Kidney epithelial cell (primary cell): ENCODE data around the gene CLCN3. TPM values are rescaled to one million over a fixed set of nuclear protein-coding genes. Genes with fewer than 3 reads are reported as not detected.
A peak's percentile ranks its signal among the peaks of the same experiment; 100 is the strongest.
"Not testable (repeated sequence)": the region's sequence is repeated elsewhere in the genome, so short reads cannot be mapped to it uniquely, and the experiment has no call there.

Experiments
- DNase-seq: peaks from one replicate; pipeline ENCODE4 v3.0.0-alpha.2; 2010; ENCODE audit warnings: low read depth
- H3K27me3 ChIP-seq: 2 replicates; pipeline ENCODE4 v1.6.0; 2011; ENCODE audit warnings: low read length; ENCODE audit not compliant: control insufficient read depth, insufficient read depth
- H3K36me3 ChIP-seq: 2 replicates; pipeline ENCODE4 v1.5.1; 2011; ENCODE audit warnings: low read length; ENCODE audit not compliant: control insufficient read depth, insufficient read depth
- H3K4me3 ChIP-seq: 2 replicates; pipeline ENCODE4 v1.5.1; 2011; ENCODE audit warnings: low read depth, mild to moderate bottlenecking, control low read depth, low read length
- total RNA-seq: library from RNA; depleted of rRNA; stranded (reverse); fragments of >200 nt; gene quantifications from 2 replicates; pipeline ENCODE4 v1.2.3, GENCODE V29; 2015
- TF ChIP-seq, protein P1 (sequence below): IDR thresholded peaks from 2 replicates; pipeline ENCODE4 v1.5.1; 2011; ENCODE audit warnings: mild to moderate bottlenecking, moderate library complexity, low read length, control low read depth, inconsistent platforms; ENCODE audit not compliant: insufficient read depth, poor library complexity, severe bottlenecking

CLCN3 gene
- total RNA-seq, 1 donor from 2014 or later = 58.3 TPM

DNA sequence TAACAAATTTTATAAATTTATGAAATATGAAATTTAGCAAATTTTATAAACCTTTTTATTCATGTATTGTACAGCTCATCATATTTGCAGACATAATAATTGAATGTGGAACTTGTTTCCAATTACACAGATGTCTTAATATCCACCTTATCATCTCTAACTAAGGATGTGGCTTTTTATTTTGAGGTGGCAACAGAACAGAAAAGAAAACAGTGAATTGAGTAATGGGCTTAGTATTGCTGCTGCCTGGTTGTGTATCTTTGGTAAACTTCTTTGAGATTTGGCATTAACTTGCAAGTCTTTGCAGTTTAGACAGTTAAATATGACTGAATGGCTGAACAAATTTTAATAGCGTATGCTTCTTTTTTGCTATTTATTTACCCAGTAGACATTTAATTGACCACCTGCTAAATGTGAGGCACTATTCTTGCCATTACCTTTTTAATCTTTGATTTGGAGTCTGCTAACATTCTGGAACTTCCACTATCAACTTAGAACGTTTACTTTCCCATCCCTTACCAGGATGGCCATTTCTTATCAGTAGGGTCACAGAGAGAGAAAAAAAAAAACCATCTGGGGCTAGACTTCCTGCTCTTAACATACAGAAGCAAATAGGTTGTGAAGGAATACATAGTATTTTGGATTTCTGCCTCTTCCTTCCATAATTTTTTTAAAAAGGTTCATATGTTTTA lies 44.8 kb downstream of the CLCN3 start:
- H3K27me3 ChIP-seq = no peaks in the 10 kb centered on the region
- H3K4me3 ChIP-seq = no peak overlapping the region

DNA sequence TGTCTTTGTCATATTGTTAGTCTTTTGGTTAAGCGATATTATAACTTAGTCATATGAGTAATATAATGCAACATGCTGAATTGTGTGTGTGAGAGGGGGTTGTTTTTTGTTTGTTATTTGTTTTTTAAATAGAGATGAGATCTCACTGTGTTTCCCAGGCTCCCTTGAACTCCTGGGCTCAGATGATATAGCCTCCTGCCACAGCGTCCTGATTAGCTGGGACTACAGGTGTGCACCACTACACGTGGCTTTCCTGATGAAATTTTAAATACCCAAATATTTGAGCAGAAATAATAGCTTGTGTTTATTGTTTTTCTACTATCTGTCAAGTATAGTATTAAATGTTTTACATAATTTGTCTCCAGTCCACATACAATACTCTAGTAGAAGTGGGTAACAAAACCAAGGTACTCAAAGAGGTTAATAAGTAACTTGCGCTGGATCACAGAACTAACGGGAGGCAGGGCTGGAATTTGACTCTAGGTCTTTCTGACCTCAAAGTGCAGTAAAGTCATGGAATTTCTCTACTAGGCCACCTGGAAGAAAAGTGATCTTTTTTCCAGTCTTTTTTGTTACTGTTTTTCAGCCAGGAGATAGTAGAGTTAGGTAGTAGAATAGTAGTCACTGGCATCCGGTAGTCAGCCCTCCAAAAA lies 47.8 kb downstream of the CLCN3 start:
- H3K36me3 ChIP-seq = no peaks in the 10 kb centered on the region
- no peak overlapping the region for H3K4me3 ChIP-seq
- TF ChIP-seq, protein P1, sequence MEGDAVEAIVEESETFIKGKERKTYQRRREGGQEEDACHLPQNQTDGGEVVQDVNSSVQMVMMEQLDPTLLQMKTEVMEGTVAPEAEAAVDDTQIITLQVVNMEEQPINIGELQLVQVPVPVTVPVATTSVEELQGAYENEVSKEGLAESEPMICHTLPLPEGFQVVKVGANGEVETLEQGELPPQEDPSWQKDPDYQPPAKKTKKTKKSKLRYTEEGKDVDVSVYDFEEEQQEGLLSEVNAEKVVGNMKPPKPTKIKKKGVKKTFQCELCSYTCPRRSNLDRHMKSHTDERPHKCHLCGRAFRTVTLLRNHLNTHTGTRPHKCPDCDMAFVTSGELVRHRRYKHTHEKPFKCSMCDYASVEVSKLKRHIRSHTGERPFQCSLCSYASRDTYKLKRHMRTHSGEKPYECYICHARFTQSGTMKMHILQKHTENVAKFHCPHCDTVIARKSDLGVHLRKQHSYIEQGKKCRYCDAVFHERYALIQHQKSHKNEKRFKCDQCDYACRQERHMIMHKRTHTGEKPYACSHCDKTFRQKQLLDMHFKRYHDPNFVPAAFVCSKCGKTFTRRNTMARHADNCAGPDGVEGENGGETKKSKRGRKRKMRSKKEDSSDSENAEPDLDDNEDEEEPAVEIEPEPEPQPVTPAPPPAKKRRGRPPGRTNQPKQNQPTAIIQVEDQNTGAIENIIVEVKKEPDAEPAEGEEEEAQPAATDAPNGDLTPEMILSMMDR = no peak
- no peaks in the 10 kb centered on the region for H3K27me3 ChIP-seq
- DNase-seq = peak; percentile 16

More for the DNA sequence above, 44.8 kb downstream of the CLCN3 start:
- H3K36me3 ChIP-seq = no peaks in the 10 kb centered on the region
- TF ChIP-seq, protein P1 = no peak
- DNase-seq = no peak

DNA sequence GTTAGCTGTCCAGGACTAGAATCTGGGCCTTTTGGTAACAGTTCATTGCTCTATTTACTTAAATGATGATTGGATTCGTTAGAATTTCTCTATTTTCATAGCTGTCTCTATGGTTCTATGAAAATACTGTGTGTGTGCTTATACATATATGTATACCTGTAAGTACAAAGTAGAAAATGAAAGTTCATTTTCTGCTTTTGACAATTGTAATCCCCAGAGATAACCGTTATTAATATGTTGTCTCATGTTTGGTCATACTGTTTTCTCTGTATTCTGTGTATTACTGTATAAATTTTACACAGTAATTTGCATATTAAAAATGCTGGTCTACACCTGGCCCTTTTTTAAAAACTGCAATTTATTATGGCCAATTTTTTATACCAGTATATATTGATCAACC lies 55.4 kb downstream of the CLCN3 start:
- Histone ChIP-seq H3K36me3 (no peaks in the 10 kb centered on the region), H3K27me3 (no peaks in the 10 kb centered on the region), H3K4me3 (no peak overlapping the region)
- TF ChIP-seq, protein P1 = no peak
- no peak for DNase-seq

DNA sequence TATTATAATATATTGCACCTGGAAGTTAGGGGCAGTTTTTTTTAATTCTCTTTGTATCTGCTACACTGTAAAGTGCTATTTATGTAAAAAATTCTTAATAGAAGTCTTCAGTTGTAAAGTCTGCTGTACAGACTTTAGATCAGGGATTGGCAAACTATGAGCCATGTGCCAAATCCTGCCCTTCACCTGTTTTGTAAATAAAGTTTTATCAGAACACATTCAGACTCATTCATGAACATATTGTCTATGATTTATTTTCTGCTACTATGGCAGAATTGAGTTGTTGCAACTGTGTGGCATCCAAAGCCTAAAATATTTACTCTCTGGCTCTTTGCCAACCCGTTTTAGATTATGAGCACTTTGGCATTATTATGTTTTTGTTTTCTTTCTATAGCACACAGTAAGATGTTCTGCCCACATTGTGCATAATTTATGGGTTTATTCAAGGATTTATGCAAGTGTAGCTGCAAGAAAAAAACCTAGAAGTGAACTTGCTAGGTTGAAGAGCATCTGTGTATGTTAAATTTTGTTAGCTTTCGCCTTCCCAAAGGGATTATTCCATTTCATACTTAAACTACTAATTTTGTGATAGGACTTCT lies 56.9 kb downstream of the CLCN3 start:
- TF ChIP-seq, protein P1 = no peak
- no peak for DNase-seq
- no peaks in the 10 kb centered on the region for H3K27me3 ChIP-seq
- H3K4me3 ChIP-seq = no peak overlapping the region
- no peaks in the 10 kb centered on the region for H3K36me3 ChIP-seq

DNA sequence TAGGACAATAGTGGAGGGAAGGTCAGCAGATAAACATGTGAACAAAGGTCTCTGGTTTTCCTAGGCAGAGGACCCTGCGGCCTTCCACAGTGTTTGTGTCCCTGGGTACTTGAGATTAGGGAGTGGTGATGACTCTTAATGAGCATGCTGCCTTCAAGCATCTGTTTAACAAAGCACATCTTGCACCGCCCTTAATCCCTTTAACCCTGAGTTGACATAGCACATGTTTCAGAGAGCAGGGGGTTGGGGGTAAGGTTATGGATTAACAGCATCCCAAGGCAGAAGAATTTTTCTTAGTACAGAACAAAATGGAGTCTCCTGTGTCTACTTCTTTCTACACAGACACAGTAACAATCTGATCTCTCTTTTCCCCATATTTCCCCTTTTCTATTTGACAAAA lies 58.1 kb downstream of the CLCN3 start:
- not testable (repeated sequence) for H3K36me3 ChIP-seq, H3K27me3 ChIP-seq, DNase-seq, H3K4me3 ChIP-seq

DNA sequence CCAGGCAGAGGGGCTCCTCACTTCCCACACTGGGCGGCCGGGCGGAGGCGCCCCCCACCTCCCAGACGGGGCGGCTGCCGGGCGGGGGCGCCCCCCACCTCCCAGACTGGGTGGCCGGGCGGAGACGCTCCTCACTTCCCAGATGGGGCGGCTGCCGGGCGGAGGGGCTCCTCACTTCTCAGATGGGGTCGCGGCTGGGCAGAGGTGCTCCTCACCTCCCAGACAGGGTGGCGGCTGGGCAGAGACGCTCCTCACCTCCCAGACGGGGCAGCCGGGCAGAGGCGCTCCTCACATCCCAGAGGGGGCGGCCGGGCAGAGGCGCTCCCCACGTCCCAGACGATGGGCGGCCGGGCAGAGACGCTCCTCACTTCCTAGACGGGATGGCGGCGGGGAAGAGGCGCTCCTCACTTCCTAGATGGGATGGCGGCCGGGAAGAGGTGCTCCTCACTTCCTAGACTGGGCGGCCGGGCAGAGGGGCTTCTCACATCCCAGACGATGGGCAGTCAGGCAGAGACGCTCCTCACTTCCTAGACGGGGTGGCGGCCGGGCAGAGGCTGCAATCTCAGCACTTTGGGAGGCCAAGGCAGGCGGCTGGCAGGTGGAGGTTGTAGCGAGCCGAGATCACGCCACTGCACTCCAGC lies 58.7 kb downstream of the CLCN3 start:
- not testable (repeated sequence) for H3K27me3 ChIP-seq, H3K4me3 ChIP-seq

More for the DNA sequence above, 58.7 kb downstream of the CLCN3 start:
- not testable (repeated sequence) for H3K36me3 ChIP-seq, DNase-seq
